Spleen (tissue), 11 donors: ENCODE results near the gene C1QTNF8. TPM values are rescaled to one million over a fixed set of nuclear protein-coding genes. Genes with fewer than 3 reads are reported as not detected.

ENCODE experiments used
- DNase-seq: peaks from one replicate; pipeline ENCODE4 v3.0.0-alpha.2; 2020
- H3K27ac ChIP-seq, 8 donors: fragments of 200-600 bp; sonication (generic) in 7 of 8; 1 replicate in 4 of 8; 2 replicates in 4 of 8; pipeline versions ENCODE4 v1.5.0 to v1.8.0; 2016 to 2021; ENCODE audit warnings: inconsistent platforms in 4 of 8, mild to moderate bottlenecking in 4 of 8, moderate library complexity in 1 of 8
- H3K27me3 ChIP-seq, 7 donors: fragments of 200-600 bp; sonication (generic) in 6 of 7; replicated peaks in 1 of 7; 1 replicate in 4 of 7; 2 replicates in 3 of 7; pipeline versions ENCODE4 v1.5.0 to v1.8.0; 2016 to 2021; ENCODE audit warnings: inconsistent platforms in 3 of 7, mild to moderate bottlenecking in 1 of 7
- H3K36me3 ChIP-seq, 6 donors: fragments of 200-600 bp; sonication (generic) in 5 of 6; 1 replicate in 4 of 6; 2 replicates in 2 of 6; pipeline versions ENCODE4 v1.5.0 to v1.8.0; 2016 to 2021; ENCODE audit warnings: inconsistent platforms in 2 of 6
- H3K4me1 ChIP-seq, 6 donors: fragments of 200-600 bp; sonication (generic) in 5 of 6; 1 replicate in 3 of 6; 2 replicates in 3 of 6; pipeline versions ENCODE4 v1.5.0 to v1.8.0; 2016 to 2021; ENCODE audit warnings: inconsistent platforms in 3 of 6
- H3K4me3 ChIP-seq, 8 donors: fragments of 200-600 bp; sonication (generic) in 7 of 8; 1 replicate in 4 of 8; 2 replicates in 4 of 8; pipeline versions ENCODE4 v1.5.0 to v1.8.0; 2016 to 2021; ENCODE audit warnings: inconsistent platforms in 4 of 8, mild to moderate bottlenecking in 4 of 8, moderate library complexity in 2 of 8
- H3K9me3 ChIP-seq, 8 donors: fragments of 200-600 bp; sonication (generic) in 7 of 8; 1 replicate in 4 of 8; 2 replicates in 4 of 8; pipeline versions ENCODE4 v1.5.0 to v1.8.0; 2016 to 2021; ENCODE audit warnings: inconsistent platforms in 4 of 8
- POLR2A ChIP-seq, 3 donors: fragments of 450-650 bp; IDR thresholded peaks; one replicate each; pipeline ENCODE4 v1.5.1; 2017; ENCODE audit warnings: antibody characterized with exemption in 3 of 3, mild to moderate bottlenecking in 1 of 3
- POLR2AphosphoS5 ChIP-seq, 3 donors: sonication (generic); formaldehyde crosslinking; IDR thresholded peaks; one replicate each; pipeline ENCODE4 v1.5.1; 2017; ENCODE audit warnings: antibody characterized with exemption in 3 of 3
- WGBS, 5 donors: extraction: QIAGEN DNeasy Blood & Tissue Kit in 3 of 5; methylation state at CpG; one replicate each; pipeline versions ENCODE4 v1.1.5 to v1.1.7; 2013 to 2018; 5-methylcytosine and 5-hydroxymethylcytosine counted together
- intact Hi-C: fragments of 100-400 bp; cut with DNase I; formaldehyde crosslinking; loops from one replicate; pipeline ENCODE4 v1.15.0; 2023; ENCODE audit warnings: low total_unique reads
- polyA plus RNA-seq, 3 donors: library from polyadenylated mRNA; stranded (reverse); fragments of 200-250 nt; gene quantifications; one replicate each; pipeline ENCODE4 v1.2.1, GENCODE V29; 2013
- total RNA-seq, 7 donors: library from RNA; depleted of rRNA in 3 of 7; stranded (reverse); fragments of >200 nt in 3 of 7; fragmentation: NEBNext Ultra II Directional in 4 of 7; extraction: Animal tissue kit (Norgen Biotek cat#: 25700) in 4 of 7; gene quantifications; one replicate each; pipeline versions ENCODE4 v1.1.0 to v1.2.1, GENCODE V29; 2016 to 2021
- TF ChIP-seq, protein P1 (sequence below), 11 experiments: fragments of 200-600 bp in 7 of 11; fragments of 450-650 bp in 4 of 11; sonication (generic) in 4 of 11; IDR thresholded peaks in 8 of 11; conservative IDR thresholded peaks in 3 of 11; 1 replicate in 7 of 11; 2 replicates in 4 of 11; pipeline versions ENCODE4 v1.4.0 to v1.8.0; 2016 to 2021; ENCODE audit warnings: antibody characterized with exemption in 11 of 11, inconsistent platforms in 4 of 11, mild to moderate bottlenecking in 1 of 11
- donor health status: healthy with polysubstance abuse.
- donor health status: DM: no; HTN: no; CAD: no; lungs with moderate emphysema.
- donor health status: DM: no; HTN: no; CAD: no.
- donor health status: Bipolar disorder and iron deficiency.
- donor health status: healthy.
- donor health status: DM: no; HTN: no; CAD: no.
- donor health status: DM: yes; HTN: yes; CAD: no.

C1QTNF8 gene
- total and polyA plus RNA-seq, 10 donors, result not detected

DNA sequence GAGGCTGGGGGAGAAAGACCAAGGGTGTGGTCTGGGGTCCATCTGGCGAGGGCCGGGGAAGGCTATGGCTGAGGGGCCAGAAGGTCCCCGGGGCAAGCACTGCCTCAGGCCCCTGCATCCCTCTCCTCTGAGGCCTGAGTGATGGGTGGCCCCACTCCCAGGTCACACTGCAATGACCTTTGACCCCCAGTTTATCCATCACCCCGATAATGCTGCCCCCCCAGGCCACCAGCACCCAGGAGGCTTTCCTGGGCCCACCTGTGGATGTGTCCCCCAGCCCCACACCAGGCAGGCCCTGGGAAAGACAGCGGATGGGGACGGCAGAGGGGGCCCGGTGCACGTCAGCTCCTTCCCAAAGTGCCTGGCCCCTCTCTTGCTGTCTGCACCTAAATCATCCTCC is 34.3 kb upstream of the C1QTNF8 start:
- Histone ChIP-seq H3K4me1 (no peaks in the 10 kb centered on the region), H3K4me3 (no peak overlapping the region), H3K36me3 (no peaks in the 10 kb centered on the region), H3K9me3 (no peaks in the 10 kb centered on the region), H3K27me3 (peaks cover 0 to 84% (median 9%) of the 10 kb centered on the region in 7 donors), H3K27ac (no peak overlapping the region)
- intact Hi-C loops, result no loop called here
- no peak for DNase-seq
- TF ChIP-seq POLR2AphosphoS5 (IDR thresholded peaks at IDR 0.05), result no peak
- TF ChIP-seq, protein P1, sequence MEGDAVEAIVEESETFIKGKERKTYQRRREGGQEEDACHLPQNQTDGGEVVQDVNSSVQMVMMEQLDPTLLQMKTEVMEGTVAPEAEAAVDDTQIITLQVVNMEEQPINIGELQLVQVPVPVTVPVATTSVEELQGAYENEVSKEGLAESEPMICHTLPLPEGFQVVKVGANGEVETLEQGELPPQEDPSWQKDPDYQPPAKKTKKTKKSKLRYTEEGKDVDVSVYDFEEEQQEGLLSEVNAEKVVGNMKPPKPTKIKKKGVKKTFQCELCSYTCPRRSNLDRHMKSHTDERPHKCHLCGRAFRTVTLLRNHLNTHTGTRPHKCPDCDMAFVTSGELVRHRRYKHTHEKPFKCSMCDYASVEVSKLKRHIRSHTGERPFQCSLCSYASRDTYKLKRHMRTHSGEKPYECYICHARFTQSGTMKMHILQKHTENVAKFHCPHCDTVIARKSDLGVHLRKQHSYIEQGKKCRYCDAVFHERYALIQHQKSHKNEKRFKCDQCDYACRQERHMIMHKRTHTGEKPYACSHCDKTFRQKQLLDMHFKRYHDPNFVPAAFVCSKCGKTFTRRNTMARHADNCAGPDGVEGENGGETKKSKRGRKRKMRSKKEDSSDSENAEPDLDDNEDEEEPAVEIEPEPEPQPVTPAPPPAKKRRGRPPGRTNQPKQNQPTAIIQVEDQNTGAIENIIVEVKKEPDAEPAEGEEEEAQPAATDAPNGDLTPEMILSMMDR (IDR thresholded peaks at IDR 0.05 in 8 of 11, conservative IDR thresholded peaks at IDR 0.05 in 3 of 11), result no peak
- TF ChIP-seq POLR2A (IDR thresholded peaks at IDR 0.05), result no peak
- 85 to 94% (median 88%) methylated on average over 5 to 8 of the region's 8 CpGs for WGBS, 5 donors

DNA sequence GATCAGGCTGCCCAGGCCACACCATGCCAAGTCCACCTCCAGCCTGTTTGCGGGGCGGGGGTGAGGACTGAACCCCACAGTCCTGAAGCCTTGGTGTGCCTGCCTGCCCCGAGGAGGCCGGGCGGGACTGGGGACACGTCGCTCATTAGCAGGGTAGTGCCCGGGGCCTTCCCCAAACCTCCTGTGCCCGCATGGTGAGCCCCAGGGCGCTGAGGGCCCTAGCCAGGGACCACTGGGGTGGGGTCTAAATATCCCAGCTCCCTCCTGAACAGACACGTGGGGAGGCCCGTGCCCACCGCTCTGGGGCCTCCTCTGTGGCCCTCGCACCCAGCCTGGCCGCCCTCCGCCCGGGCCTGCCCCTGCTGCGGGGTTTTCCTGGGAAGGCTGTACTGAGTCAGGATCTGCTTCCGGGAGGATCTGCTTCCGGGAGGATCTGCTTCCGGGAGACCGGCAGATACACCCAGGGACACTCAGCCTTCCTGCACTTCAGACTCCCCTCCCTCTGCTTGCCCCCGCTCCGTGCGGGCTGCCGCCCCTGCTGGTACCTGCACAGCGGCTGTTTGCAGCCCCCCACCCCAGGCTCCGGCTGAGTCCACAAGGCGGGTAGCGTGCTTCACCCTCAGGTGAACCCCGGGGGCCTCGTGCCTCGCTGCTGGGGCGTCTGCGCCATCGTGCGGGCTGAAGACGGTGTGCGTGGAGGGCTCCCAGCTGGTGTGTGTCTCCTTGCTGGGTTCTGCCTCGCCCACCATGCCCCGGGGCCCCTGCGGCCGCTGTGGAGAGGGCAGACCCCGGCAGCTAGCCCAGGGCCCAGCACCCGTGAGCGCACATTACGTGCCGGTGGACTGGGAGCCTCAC is 33.3 kb upstream of the C1QTNF8 start:
- H3K9me3 ChIP-seq, result no peaks in the 10 kb centered on the region
- no peaks in the 10 kb centered on the region for H3K4me1 ChIP-seq
- 86 to 94% (median 91%) methylated on average over 18 to 48 of the region's 48 CpGs for WGBS, 5 donors
- intact Hi-C loops, result no loop called here
- no peak overlapping the region for H3K27ac ChIP-seq
- H3K36me3 ChIP-seq, result no peaks in the 10 kb centered on the region
- no peak for DNase-seq
- peaks cover 0 to 84% (median 18%) of the 10 kb centered on the region in 7 donors for H3K27me3 ChIP-seq
- H3K4me3 ChIP-seq, result no peak overlapping the region
- TF ChIP-seq POLR2AphosphoS5 (IDR thresholded peaks at IDR 0.05), result no peak
- TF ChIP-seq POLR2A (IDR thresholded peaks at IDR 0.05), result no peak
- TF ChIP-seq, protein P1 (IDR thresholded peaks at IDR 0.05 in 8 of 11, conservative IDR thresholded peaks at IDR 0.05 in 3 of 11), result no peak

DNA sequence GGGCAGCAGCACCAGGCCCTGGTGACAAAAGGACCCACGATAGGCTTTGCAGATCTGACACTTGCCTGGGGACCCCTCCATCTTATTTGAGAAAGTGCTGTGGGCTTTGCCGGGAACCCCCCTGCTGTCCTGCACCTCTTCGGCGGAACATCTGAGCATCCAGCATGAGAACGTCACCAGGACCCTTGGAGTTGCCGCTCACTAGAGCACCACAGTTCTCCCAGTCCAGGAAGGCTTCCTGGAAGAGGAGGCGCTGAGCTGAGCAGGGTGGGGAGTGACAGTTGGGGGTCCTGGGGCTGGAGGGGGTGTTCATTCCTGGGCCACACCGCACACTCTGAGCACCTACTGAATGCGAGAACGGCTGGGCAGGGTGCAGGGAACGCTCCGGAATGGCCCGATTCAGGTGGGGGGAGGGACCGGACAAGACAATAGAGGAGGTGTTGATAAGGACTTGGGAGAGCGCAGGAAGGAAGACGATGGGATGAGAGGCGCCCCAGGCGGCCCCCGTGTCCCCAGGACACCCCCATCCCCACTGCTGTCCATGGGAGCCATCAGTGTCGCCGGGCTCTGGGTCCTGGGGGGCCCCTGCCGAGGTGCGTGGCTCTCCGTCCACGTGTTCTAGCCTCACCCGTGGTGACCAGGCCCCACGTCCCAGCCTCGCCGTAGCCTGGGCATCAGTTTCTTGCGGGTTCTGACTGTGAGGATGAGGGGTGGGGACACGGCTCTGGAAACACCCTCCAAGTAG is 32.1 kb upstream of the C1QTNF8 start:
- Histone ChIP-seq H3K9me3 (no peaks in the 10 kb centered on the region), H3K4me1 (no peaks in the 10 kb centered on the region), H3K27me3 (peaks cover 0 to 84% (median 16%) of the 10 kb centered on the region in 7 donors), H3K27ac (no peak overlapping the region), H3K36me3 (no peaks in the 10 kb centered on the region), H3K4me3 (no peak overlapping the region)
- no peak for TF ChIP-seq POLR2AphosphoS5 (IDR thresholded peaks at IDR 0.05)
- TF ChIP-seq POLR2A (IDR thresholded peaks at IDR 0.05), result no peak
- TF ChIP-seq, protein P1 (IDR thresholded peaks at IDR 0.05 in 8 of 11, conservative IDR thresholded peaks at IDR 0.05 in 3 of 11), result no peak
- 84 to 91% (median 87%) methylated on average over 18 to 31 of the region's 31 CpGs for WGBS, 5 donors
- DNase-seq, result no peak
- intact Hi-C loops, result no loop called here

DNA sequence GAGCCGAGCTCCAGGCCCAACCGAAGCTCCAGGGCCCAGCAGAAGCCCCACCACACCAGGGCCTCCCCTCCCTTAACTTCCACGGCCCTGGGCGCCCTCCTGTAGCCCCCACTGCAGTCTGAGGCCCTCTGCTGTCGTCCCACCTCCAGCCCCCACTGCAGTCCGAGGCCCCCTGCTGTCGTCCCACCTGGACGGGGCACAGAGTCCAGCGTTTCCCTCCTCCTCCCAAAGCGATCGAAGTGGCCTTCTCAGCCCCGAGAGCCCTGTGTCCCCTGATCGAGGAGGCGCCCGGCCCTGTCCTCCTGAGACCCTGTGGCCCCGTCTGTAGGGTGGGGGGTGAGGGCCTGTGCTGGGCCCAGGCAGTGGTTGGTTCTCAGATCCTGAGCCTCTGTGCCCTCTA is 31.1 kb upstream of the C1QTNF8 start:
- H3K4me1 ChIP-seq, result no peaks in the 10 kb centered on the region
- no peak overlapping the region for H3K27ac ChIP-seq
- H3K27me3 ChIP-seq, result peaks cover 0 to 79% (median 10%) of the 10 kb centered on the region in 7 donors
- intact Hi-C loops, result no loop called here
- H3K9me3 ChIP-seq, result no peaks in the 10 kb centered on the region
- 46 to 66% (median 56%) methylated on average over 7 to 16 of the region's 16 CpGs for WGBS, 5 donors
- TF ChIP-seq POLR2A (IDR thresholded peaks at IDR 0.05) (no peak), POLR2AphosphoS5 (IDR thresholded peaks at IDR 0.05) (no peak)
- TF ChIP-seq, protein P1 (IDR thresholded peaks at IDR 0.05 in 8 of 11, conservative IDR thresholded peaks at IDR 0.05 in 3 of 11), result no peak
- no peak for DNase-seq
- H3K4me3 ChIP-seq, result no peak overlapping the region
- no peaks in the 10 kb centered on the region for H3K36me3 ChIP-seq
